ENCODE data around the gene RWDD2A. TPM values are rescaled to one million over a fixed set of nuclear protein-coding genes. Genes with fewer than 3 reads are reported as not detected.
"Not testable (repeated sequence)": the region's sequence is repeated elsewhere in the genome, so short reads cannot be mapped to it uniquely, and the experiment has no call there.

The RWDD2A gene
- total RNA-seq, 1 experiment from 2014 or later: 1.8 TPM

DNA sequence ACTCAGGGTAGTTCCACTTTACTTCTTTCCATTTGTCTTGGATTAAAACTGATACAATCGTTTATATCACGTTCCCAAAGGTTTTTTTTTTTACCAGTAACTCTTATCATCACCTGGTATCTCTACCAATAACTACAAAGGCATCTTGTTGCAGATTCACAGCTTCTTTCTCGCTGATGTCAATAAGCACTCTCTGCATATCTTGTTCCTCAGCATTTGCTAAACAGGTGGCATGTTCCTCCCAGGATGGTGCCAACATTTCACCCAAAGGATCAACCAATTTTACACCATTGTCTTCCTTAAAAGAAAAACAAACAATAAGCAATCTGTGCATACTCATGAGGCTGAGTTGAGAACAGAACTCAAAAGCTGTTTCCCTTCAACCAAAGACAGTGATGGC is 4.7 kb upstream of the RWDD2A start:
- H3K4me2 ChIP-seq: no peak overlapping the region
- no peaks in the 10 kb centered on the region for H3K9me2 ChIP-seq (ENCODE audit: insufficient read depth)
- H3K36me3 ChIP-seq (ENCODE audit: low read depth): no peaks in the 10 kb centered on the region
- no peaks in the 10 kb centered on the region for H4K20me1 ChIP-seq (ENCODE audit: insufficient read depth)
- no peak overlapping the region for H3K4me3 ChIP-seq
- H3K27ac ChIP-seq: no peak overlapping the region
- no peaks in the 10 kb centered on the region for H3K27me3 ChIP-seq (ENCODE audit: insufficient read depth, low read depth)
- no peak overlapping the region for H2AFZ ChIP-seq
- peaks cover 9% of the 10 kb centered on the region for H3K79me2 ChIP-seq (ENCODE audit: low read depth)
- TF ChIP-seq, protein P1, sequence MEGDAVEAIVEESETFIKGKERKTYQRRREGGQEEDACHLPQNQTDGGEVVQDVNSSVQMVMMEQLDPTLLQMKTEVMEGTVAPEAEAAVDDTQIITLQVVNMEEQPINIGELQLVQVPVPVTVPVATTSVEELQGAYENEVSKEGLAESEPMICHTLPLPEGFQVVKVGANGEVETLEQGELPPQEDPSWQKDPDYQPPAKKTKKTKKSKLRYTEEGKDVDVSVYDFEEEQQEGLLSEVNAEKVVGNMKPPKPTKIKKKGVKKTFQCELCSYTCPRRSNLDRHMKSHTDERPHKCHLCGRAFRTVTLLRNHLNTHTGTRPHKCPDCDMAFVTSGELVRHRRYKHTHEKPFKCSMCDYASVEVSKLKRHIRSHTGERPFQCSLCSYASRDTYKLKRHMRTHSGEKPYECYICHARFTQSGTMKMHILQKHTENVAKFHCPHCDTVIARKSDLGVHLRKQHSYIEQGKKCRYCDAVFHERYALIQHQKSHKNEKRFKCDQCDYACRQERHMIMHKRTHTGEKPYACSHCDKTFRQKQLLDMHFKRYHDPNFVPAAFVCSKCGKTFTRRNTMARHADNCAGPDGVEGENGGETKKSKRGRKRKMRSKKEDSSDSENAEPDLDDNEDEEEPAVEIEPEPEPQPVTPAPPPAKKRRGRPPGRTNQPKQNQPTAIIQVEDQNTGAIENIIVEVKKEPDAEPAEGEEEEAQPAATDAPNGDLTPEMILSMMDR (conservative IDR thresholded peaks at IDR 0.05): no peak
- TF ChIP-seq EZH2 (IDR thresholded peaks at IDR 0.05; ENCODE audit: low read depth): no peak
- intact Hi-C loops (cut with micrococcal nuclease; ENCODE audit: unreplicated experiment): no loop called here
- CTCF ChIA-PET: no interaction called here
- no TSS peak for BruUV-seq (replicated peaks)
- no peak for DNase-seq
- POLR2A ChIA-PET (ENCODE audit: unreplicated experiment): interaction anchor here (0.7 kb wide), 1 partner anchor 240 kb away, joined by 5 read pairs; no protein-coding TSS in a partner anchor
- no peaks in the 10 kb centered on the region for H3F3A ChIP-seq (ENCODE audit: insufficient read depth, low read depth)
- peaks cover 3% of the 10 kb centered on the region; the same call in 1 of the 2 replicates for H3K4me1 ChIP-seq (replicated peaks; ENCODE audit: insufficient read depth)
- no peaks in the 10 kb centered on the region for H3K9me3 ChIP-seq (ENCODE audit: insufficient read depth, low read depth)

DNA sequence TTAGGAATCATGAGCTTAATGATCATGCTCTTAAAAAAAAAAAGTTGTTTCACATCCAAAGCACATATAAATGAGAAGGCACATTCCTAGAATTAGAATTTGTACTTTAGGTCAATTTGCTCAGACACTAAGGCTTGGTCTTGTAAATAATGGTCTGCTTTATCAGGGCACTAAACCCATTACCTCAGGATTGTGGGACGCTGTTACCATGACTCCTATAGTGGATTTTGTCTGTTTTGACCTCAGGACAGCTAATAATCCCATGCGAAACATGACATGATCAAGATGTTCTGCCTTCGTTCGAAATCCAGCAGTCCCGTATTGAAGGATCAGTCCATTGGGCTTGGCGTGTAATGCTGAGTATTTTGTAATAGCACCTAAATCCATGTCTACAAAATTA is 2.5 kb upstream of the RWDD2A start:
- no peak for TF ChIP-seq EZH2 (IDR thresholded peaks at IDR 0.05; ENCODE audit: low read depth)
- TF ChIP-seq, protein P1 (conservative IDR thresholded peaks at IDR 0.05): no peak
- no peaks in the 10 kb centered on the region for H3K36me3 ChIP-seq (ENCODE audit: low read depth)
- no peaks in the 10 kb centered on the region for H3K9me2 ChIP-seq (ENCODE audit: insufficient read depth)
- intact Hi-C loops (cut with micrococcal nuclease; ENCODE audit: unreplicated experiment): loop anchor here (5.0 to 10.0 kb wide), 2 partner anchors 123 to 946 kb away; partner anchors contain the start of genes DOP1A, IBTK and UBE3D
- no peak overlapping the region for H3K4me2 ChIP-seq
- H2AFZ ChIP-seq: no peak overlapping the region
- POLR2A ChIA-PET (ENCODE audit: unreplicated experiment): no interaction called here
- no peaks in the 10 kb centered on the region for H3F3A ChIP-seq (ENCODE audit: insufficient read depth, low read depth)
- no peak overlapping the region for H3K27ac ChIP-seq
- peaks cover 9% of the 10 kb centered on the region for H3K79me2 ChIP-seq (ENCODE audit: low read depth)
- no peak for DNase-seq
- BruUV-seq (replicated peaks): no TSS peak
- CTCF ChIA-PET: no interaction called here
- H3K4me3 ChIP-seq: no peak overlapping the region
- H4K20me1 ChIP-seq (ENCODE audit: insufficient read depth): no peaks in the 10 kb centered on the region
- H3K4me1 ChIP-seq (replicated peaks; ENCODE audit: insufficient read depth): peaks cover 3% of the 10 kb centered on the region; the same call in 1 of the 2 replicates
- no peaks in the 10 kb centered on the region for H3K9me3 ChIP-seq (ENCODE audit: insufficient read depth, low read depth)
- H3K27me3 ChIP-seq (ENCODE audit: insufficient read depth, low read depth): no peaks in the 10 kb centered on the region

DNA sequence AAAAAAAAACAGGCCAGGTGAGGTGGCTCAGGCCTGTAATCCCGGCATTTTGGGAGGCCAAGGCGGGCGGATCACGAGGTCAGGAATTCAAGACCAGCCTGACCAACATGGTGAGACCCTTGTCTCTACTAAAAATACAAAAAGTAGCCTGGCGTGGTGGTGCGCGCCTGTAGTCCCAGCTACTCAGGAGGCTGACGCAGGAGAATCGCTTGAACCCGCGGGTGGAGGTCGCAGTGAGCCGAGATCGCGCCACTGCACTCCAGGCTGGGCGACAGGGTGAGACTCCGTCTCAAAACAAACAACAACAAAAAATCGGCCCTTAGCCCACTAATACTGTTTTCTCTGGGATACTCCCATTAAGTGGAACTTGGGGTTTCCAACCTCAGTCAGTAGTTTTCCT is 1.2 kb upstream of the RWDD2A start:
- H3K4me1 ChIP-seq (replicated peaks; ENCODE audit: insufficient read depth); H2AFZ ChIP-seq; H3K79me2 ChIP-seq (ENCODE audit: low read depth); H3F3A ChIP-seq (ENCODE audit: insufficient read depth, low read depth); POLR2A ChIA-PET (ENCODE audit: unreplicated experiment); H3K9me3 ChIP-seq (ENCODE audit: insufficient read depth, low read depth); H3K9me2 ChIP-seq (ENCODE audit: insufficient read depth); H3K27me3 ChIP-seq (ENCODE audit: insufficient read depth, low read depth); DNase-seq; H3K36me3 ChIP-seq (ENCODE audit: low read depth); BruUV-seq (replicated peaks); H4K20me1 ChIP-seq (ENCODE audit: insufficient read depth); H3K27ac ChIP-seq: not testable (repeated sequence)
- H3K4me2 ChIP-seq: peak overlapping the region; percentile 86
- intact Hi-C loops (cut with micrococcal nuclease; ENCODE audit: unreplicated experiment): loop anchor here (5.0 to 10.0 kb wide), 2 partner anchors 125 to 947 kb away; partner anchors contain the start of genes DOP1A, IBTK and UBE3D
- CTCF ChIA-PET: interaction anchor here (0.6 kb wide), 1 partner anchor 8 kb away, joined by 3 read pairs; no protein-coding TSS in a partner anchor
- peak overlapping the region; percentile 77 for H3K4me3 ChIP-seq

DNA sequence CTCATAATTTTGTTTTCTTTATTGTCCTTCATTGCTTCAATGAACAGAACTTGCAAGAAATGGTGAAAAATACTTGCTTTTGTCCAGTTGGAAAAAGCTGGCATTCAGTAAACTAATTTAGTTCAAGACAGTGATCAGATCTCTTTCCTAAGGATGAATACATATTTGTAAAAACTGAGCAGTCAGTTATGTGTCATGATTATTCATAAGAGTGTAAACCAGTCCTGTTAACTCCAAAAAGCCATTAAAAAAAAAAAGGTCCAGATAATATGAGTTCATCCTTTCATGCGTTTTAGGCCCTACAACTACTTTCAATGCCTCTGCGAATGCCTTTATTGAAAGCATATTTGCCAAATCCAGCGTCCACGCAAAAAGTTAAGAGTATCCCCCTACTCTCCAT is 701 bp upstream of the RWDD2A start:
- Histone ChIP-seq H3K4me1 (replicated peaks; ENCODE audit: insufficient read depth) (peaks cover 3% of the 10 kb centered on the region; the same call in 1 of the 2 replicates), H3K9me2 (ENCODE audit: insufficient read depth) (no peaks in the 10 kb centered on the region), H3K4me3 (peak overlapping the region; percentile 77), H4K20me1 (ENCODE audit: insufficient read depth) (no peaks in the 10 kb centered on the region), H3K36me3 (ENCODE audit: low read depth) (no peaks in the 10 kb centered on the region), H3K27ac (no peak overlapping the region), H3F3A (ENCODE audit: insufficient read depth, low read depth) (no peaks in the 10 kb centered on the region), H3K27me3 (ENCODE audit: insufficient read depth, low read depth) (no peaks in the 10 kb centered on the region), H2AFZ (peak overlapping the region; percentile 94), H3K4me2 (peak overlapping the region; percentile 86), H3K79me2 (ENCODE audit: low read depth) (peaks cover 9% of the 10 kb centered on the region), H3K9me3 (ENCODE audit: insufficient read depth, low read depth) (no peaks in the 10 kb centered on the region)
- intact Hi-C loops (cut with micrococcal nuclease; ENCODE audit: unreplicated experiment): loop anchor here (5.0 to 10.0 kb wide), 2 partner anchors 125 to 948 kb away; partner anchors contain the start of genes DOP1A, IBTK and UBE3D
- ChIA-PET POLR2A (ENCODE audit: unreplicated experiment) (no interaction called here), CTCF (no interaction called here)
- no TSS peak for BruUV-seq (replicated peaks)
- TF ChIP-seq EZH2 (IDR thresholded peaks at IDR 0.05; ENCODE audit: low read depth): no peak
- TF ChIP-seq, protein P1 (conservative IDR thresholded peaks at IDR 0.05): no peak
- DNase-seq: no peak
